Measurements from ENCODE around the gene RASAL1. TPM values are rescaled to one million over a fixed set of nuclear protein-coding genes. Genes with fewer than 3 reads are reported as not detected.

RASAL1 gene
- total and polyA plus RNA-seq, 2 experiments from 2014 or later = not detected

DNA sequence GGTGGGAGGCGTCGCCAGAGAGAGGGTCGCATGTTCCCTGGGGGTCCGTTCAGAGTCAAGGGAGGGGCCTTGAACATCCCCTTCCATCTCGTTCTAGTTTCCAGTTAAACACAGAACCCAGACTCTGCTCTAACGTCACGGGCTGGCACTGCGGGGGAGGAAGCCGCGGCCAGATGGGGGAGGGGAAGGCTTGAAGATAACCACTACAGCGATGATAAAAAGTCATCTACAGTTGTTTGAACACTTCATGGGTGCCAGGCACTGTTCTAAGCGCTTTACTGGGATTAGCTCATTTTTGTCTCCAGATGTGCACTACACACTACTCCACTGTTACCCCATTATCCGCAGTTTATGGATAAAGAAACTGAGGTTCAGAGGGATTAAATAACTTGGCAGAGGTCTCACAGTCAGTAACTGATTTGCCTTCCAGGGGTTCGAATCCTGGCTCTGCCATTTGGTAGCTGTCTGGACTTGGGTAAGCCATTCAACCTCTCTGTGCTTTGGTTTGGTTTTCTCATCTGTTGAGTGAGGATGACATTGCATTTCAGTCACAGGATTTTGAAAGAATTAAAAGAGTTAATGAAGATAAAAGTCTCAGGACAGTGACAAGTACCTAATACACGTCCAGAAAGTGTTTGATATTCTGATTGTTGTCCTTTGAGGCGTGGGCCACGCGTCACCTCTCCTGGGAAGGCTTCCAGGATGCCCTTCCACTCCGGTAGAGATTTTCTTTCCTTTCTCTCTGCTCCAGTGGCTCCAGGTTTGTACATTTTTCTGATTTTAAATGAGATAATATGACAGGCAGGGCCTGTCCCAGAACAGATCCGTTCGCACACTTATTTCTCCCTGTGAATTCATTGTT lies 798 bp upstream of the RASAL1 start:
- WGBS, 2 experiments (ENCODE audit: low coverage in 1 of 2, low lambda C conversion rate in 2 of 2, missing lambda C conversion rate in 2 of 2) = 23 to 27% methylated on average over 20 to 21 of the region's 21 CpGs
- H3K4me2 ChIP-seq (ENCODE audit: unreplicated experiment) = no peak overlapping the region
- H3K79me2 ChIP-seq (ENCODE audit: insufficient read depth) = no peaks in the 10 kb centered on the region
- no peaks in the 10 kb centered on the region for H3K4me1 ChIP-seq (ENCODE audit: insufficient read depth)
- peaks cover 22% of the 10 kb centered on the region for H3K27me3 ChIP-seq (replicated peaks; ENCODE audit: insufficient read depth)
- TF ChIP-seq EZH2phosphoT487 (IDR thresholded peaks at IDR 0.05; ENCODE audit: insufficient read depth, low read depth) (no peak), EZH2 (IDR thresholded peaks at IDR 0.05; ENCODE audit: insufficient read depth, poor library complexity, severe bottlenecking) (no peak)
- in situ Hi-C loops (cut with MboI) = no loop called here
- no peak overlapping the region for H3K27ac ChIP-seq
- H3K36me3 ChIP-seq (ENCODE audit: low read depth) = no peaks in the 10 kb centered on the region
- DNase-seq = no peak
- no peak overlapping the region for H3K9ac ChIP-seq
- no peak overlapping the region for H3K4me3 ChIP-seq
- H4K20me1 ChIP-seq (ENCODE audit: insufficient read depth) = no peaks in the 10 kb centered on the region
- no peaks in the 10 kb centered on the region for H3K9me2 ChIP-seq (ENCODE audit: insufficient read depth)
- no peaks in the 10 kb centered on the region for H3F3A ChIP-seq (ENCODE audit: insufficient read depth)
- no peak overlapping the region for H2AFZ ChIP-seq
- H3K9me3 ChIP-seq (ENCODE audit: low read depth) = no peaks in the 10 kb centered on the region

GRCh38 chr12:113134521-113134951 lies 1.0 kb downstream of the RASAL1 start:
- no peaks in the 10 kb centered on the region for H3F3A ChIP-seq (ENCODE audit: insufficient read depth)
- no peaks in the 10 kb centered on the region for H3K4me1 ChIP-seq (ENCODE audit: insufficient read depth)
- H3K36me3 ChIP-seq (ENCODE audit: low read depth) = no peaks in the 10 kb centered on the region
- WGBS, 2 experiments (ENCODE audit: low coverage in 1 of 2, low lambda C conversion rate in 2 of 2, missing lambda C conversion rate in 2 of 2) = 24 to 30% methylated on average over 6 of the region's 6 CpGs
- H4K20me1 ChIP-seq (ENCODE audit: insufficient read depth) = no peaks in the 10 kb centered on the region
- no peak overlapping the region for H3K4me3 ChIP-seq
- DNase-seq = no peak
- no peaks in the 10 kb centered on the region for H3K79me2 ChIP-seq (ENCODE audit: insufficient read depth)
- H3K27me3 ChIP-seq (replicated peaks; ENCODE audit: insufficient read depth) = peaks cover 22% of the 10 kb centered on the region
- no peak overlapping the region for H2AFZ ChIP-seq
- in situ Hi-C loops (cut with MboI) = no loop called here
- no peaks in the 10 kb centered on the region for H3K9me2 ChIP-seq (ENCODE audit: insufficient read depth)
- no peak overlapping the region for H3K27ac ChIP-seq
- TF ChIP-seq EZH2phosphoT487 (IDR thresholded peaks at IDR 0.05; ENCODE audit: insufficient read depth, low read depth) (no peak), EZH2 (IDR thresholded peaks at IDR 0.05; ENCODE audit: insufficient read depth, poor library complexity, severe bottlenecking) (no peak)
- H3K9me3 ChIP-seq (ENCODE audit: low read depth) = no peaks in the 10 kb centered on the region
- no peak overlapping the region for H3K4me2 ChIP-seq (ENCODE audit: unreplicated experiment)
- no peak overlapping the region for H3K9ac ChIP-seq

DNA sequence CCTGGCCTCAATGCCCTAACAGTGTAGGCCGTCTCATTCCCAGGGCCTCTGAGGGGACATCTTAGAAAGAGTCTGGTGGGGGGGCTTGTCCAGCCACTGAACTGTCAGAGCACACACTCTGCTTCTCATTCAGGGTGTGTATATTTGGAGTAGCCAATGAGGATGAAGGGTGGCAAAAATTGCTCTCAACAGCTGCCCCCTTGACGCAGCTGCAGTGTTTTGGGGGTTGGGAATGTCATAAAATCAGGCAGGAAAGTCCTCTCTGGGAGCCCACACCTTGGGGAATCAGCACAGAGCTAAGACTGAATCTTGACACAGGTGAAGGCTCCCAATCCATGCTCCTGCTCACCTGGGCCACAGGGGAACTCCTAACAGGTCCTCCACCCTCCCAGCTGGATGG lies 1.5 kb downstream of the RASAL1 start:
- WGBS, 2 experiments (ENCODE audit: low coverage in 1 of 2, low lambda C conversion rate in 2 of 2, missing lambda C conversion rate in 2 of 2) = 78 to 83% methylated on average over 2 of the region's 2 CpGs
- H3K4me2 ChIP-seq (ENCODE audit: unreplicated experiment) = no peak overlapping the region

GRCh38 chr12:113133666-113134065 lies 1.9 kb downstream of the RASAL1 start:
- Histone ChIP-seq H3K79me2 (ENCODE audit: insufficient read depth) (no peaks in the 10 kb centered on the region), H3K4me1 (ENCODE audit: insufficient read depth) (no peaks in the 10 kb centered on the region), H3F3A (ENCODE audit: insufficient read depth) (no peaks in the 10 kb centered on the region), H3K36me3 (ENCODE audit: low read depth) (no peaks in the 10 kb centered on the region), H4K20me1 (ENCODE audit: insufficient read depth) (no peaks in the 10 kb centered on the region), H3K9me3 (ENCODE audit: low read depth) (no peaks in the 10 kb centered on the region), H2AFZ (no peak overlapping the region), H3K9ac (no peak overlapping the region), H3K27ac (no peak overlapping the region), H3K4me2 (ENCODE audit: unreplicated experiment) (no peak overlapping the region), H3K27me3 (replicated peaks; ENCODE audit: insufficient read depth) (peaks cover 22% of the 10 kb centered on the region), H3K4me3 (no peak overlapping the region), H3K9me2 (ENCODE audit: insufficient read depth) (no peaks in the 10 kb centered on the region)
- no peak for DNase-seq
- TF ChIP-seq EZH2 (IDR thresholded peaks at IDR 0.05; ENCODE audit: insufficient read depth, poor library complexity, severe bottlenecking) = no peak
- no peak for TF ChIP-seq EZH2phosphoT487 (IDR thresholded peaks at IDR 0.05; ENCODE audit: insufficient read depth, low read depth)
- 63 to 64% methylated on average over 3 of the region's 3 CpGs for WGBS, 2 experiments (ENCODE audit: low coverage in 1 of 2, low lambda C conversion rate in 2 of 2, missing lambda C conversion rate in 2 of 2)
- in situ Hi-C loops (cut with MboI) = no loop called here

More for the DNA sequence above, 1.5 kb downstream of the RASAL1 start:
- Histone ChIP-seq H3K9me3 (ENCODE audit: low read depth) (no peaks in the 10 kb centered on the region), H3K27me3 (replicated peaks; ENCODE audit: insufficient read depth) (peaks cover 22% of the 10 kb centered on the region), H3K36me3 (ENCODE audit: low read depth) (no peaks in the 10 kb centered on the region), H4K20me1 (ENCODE audit: insufficient read depth) (no peaks in the 10 kb centered on the region), H3K27ac (no peak overlapping the region), H3K9me2 (ENCODE audit: insufficient read depth) (no peaks in the 10 kb centered on the region), H3K4me1 (ENCODE audit: insufficient read depth) (no peaks in the 10 kb centered on the region), H3K4me3 (no peak overlapping the region), H3K9ac (no peak overlapping the region), H3F3A (ENCODE audit: insufficient read depth) (no peaks in the 10 kb centered on the region), H2AFZ (no peak overlapping the region), H3K79me2 (ENCODE audit: insufficient read depth) (no peaks in the 10 kb centered on the region)
- DNase-seq = no peak
- no peak for TF ChIP-seq EZH2 (IDR thresholded peaks at IDR 0.05; ENCODE audit: insufficient read depth, poor library complexity, severe bottlenecking)
- in situ Hi-C loops (cut with MboI) = no loop called here
